Measurements from ENCODE around the gene SAMM50. TPM values are rescaled to one million over a fixed set of nuclear protein-coding genes. Genes with fewer than 3 reads are reported as not detected.

Gene SAMM50
- total and polyA plus RNA-seq, 4 experiments from 2014 or later, result 33.3 to 72.1 (median 52.6) TPM

DNA sequence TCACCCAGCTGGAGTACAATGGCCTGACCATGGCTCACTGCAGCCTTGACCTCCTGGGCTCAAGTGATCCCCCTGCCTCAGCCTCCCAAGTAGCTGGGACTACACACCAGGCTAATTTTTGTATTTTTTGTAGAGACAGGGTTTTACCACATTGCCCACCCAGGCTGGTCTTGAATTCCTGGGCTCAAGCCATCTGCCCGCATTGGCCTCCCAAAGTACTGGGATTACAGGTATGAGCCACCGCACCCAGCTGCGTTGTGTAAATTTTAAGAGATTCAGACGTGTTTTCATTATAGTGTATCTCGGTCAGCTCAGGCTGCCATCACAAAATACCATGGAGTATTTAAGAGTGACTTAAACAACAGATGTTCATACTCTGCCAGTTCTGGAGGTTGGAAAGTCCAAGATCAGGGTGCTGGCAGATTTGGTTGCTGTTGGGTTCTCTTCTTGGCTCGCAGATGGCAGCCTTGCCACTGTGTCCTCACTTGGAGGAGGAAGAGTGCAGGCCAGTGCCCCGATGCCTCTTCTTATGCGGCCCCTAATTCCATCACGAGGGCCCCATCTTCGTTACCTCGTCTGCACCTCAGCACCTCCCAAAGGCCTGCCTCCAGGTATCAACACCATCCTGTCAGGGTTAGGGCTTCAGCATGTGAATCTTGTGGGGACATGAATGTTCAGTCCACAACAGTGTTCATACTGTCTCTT, 36.2 kb downstream of the SAMM50 start:
- Histone ChIP-seq H3K9me3 (ENCODE audit: control insufficient read depth in 1 of 2, low read length in 2 of 2) (no peaks in the 10 kb centered on the region), H3K27ac (ENCODE audit: low read depth, low read length) (no peak overlapping the region), H3K4me1 (ENCODE audit: insufficient read depth, low read length) (peaks cover 7% of the 10 kb centered on the region), H3K27me3 (ENCODE audit: insufficient read depth, low read length) (no peaks in the 10 kb centered on the region), H3K4me3 (ENCODE audit: low read length in 2 of 2) (no peak overlapping the region), H3K36me3 (ENCODE audit: insufficient read depth, low read length) (peaks cover 29% of the 10 kb centered on the region)
- Mint-ChIP-seq H3K36me3 (peaks cover 45 to 85% of the 10 kb centered on the region in 2 donors), H3K4me1 (peaks cover 11 to 27% (median 20%) of the 10 kb centered on the region in 4 donors), H3K4me3 (no peak overlapping the region), H3K27me3 (no peaks in the 10 kb centered on the region), H3K27ac (peak overlapping the region in 1 of 7 donors; percentile 60), H3K9me3 (peaks cover 0 to 3% (median 0%) of the 10 kb centered on the region in 8 donors)
- CTCF ChIA-PET (ENCODE audit: partially characterized antibody), result interaction anchor here (0.7 to 6.7 kb wide), 5 partner anchors 94 to 634 kb away, joined by 3 to 157 read pairs (median 47); no protein-coding TSS in a partner anchor
- POLR2A ChIA-PET (ENCODE audit: partially characterized antibody), result interaction anchor here (0.9 kb wide), 1 partner anchor 36 kb away, joined by 3 read pairs; the partner anchor contains the start of gene SAMM50
- intact Hi-C loops (cut with micrococcal nuclease), result loop anchor here (2.0 kb wide), 1 partner anchor 189 kb away; the partner anchor contains the start of gene PARVG
- no peak for DNase-seq

DNA sequence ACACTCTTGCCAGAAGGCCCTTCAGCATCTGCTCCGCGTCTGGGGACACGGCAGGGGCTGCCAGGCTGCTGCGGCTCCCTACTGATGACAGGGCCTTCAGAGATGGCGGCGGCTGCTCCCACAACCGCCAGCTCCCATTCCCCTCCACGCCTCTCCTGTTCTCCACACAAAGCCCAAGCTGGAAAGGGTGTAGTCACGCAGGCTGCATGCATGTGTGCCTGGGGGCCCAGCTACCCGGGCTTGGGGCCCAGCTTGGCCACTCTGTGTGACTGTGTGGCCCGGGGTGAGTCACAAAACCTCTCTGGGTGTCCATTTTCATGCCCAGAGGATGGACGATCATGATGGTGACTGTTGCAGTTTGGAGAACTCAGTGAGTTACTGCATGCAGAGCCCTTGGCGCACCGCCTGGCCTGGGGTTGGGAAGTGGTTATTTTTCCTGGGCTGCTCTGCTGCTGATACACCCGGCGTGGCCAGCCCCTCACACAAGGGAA, 37.1 kb downstream of the SAMM50 start:
- Mint-ChIP-seq H3K9me3 (peaks cover 0 to 3% (median 0%) of the 10 kb centered on the region in 8 donors), H3K4me1 (peaks cover 11 to 35% (median 25%) of the 10 kb centered on the region in 4 donors), H3K27me3 (no peaks in the 10 kb centered on the region), H3K4me3 (no peak overlapping the region), H3K36me3 (peaks cover 45 to 81% of the 10 kb centered on the region in 2 donors), H3K27ac (no peak overlapping the region)
- Histone ChIP-seq H3K4me3 (ENCODE audit: low read length in 2 of 2) (no peak overlapping the region), H3K9me3 (ENCODE audit: control insufficient read depth in 1 of 2, low read length in 2 of 2) (no peaks in the 10 kb centered on the region), H3K36me3 (ENCODE audit: insufficient read depth, low read length) (peaks cover 25% of the 10 kb centered on the region), H3K27ac (ENCODE audit: low read depth, low read length) (no peak overlapping the region), H3K4me1 (ENCODE audit: insufficient read depth, low read length) (peaks cover 11% of the 10 kb centered on the region), H3K27me3 (ENCODE audit: insufficient read depth, low read length) (no peaks in the 10 kb centered on the region)
- POLR2A ChIA-PET (ENCODE audit: partially characterized antibody), result interaction anchor here (1.8 to 2.0 kb wide), 3 partner anchors 89 to 634 kb away, joined by 8 to 13 read pairs (median 10); no protein-coding TSS in a partner anchor
- DNase-seq, result no peak
- CTCF ChIA-PET (ENCODE audit: partially characterized antibody), result interaction anchor here (1.1 to 6.7 kb wide), 21 partner anchors 7 to 672 kb away, joined by 3 to 157 read pairs (median 8); partner anchors contain the start of genes PARVG and SAMM50
- intact Hi-C loops (cut with micrococcal nuclease), result loop anchor here (2.0 kb wide), 1 partner anchor 188 kb away; the partner anchor contains the start of gene PARVG

DNA sequence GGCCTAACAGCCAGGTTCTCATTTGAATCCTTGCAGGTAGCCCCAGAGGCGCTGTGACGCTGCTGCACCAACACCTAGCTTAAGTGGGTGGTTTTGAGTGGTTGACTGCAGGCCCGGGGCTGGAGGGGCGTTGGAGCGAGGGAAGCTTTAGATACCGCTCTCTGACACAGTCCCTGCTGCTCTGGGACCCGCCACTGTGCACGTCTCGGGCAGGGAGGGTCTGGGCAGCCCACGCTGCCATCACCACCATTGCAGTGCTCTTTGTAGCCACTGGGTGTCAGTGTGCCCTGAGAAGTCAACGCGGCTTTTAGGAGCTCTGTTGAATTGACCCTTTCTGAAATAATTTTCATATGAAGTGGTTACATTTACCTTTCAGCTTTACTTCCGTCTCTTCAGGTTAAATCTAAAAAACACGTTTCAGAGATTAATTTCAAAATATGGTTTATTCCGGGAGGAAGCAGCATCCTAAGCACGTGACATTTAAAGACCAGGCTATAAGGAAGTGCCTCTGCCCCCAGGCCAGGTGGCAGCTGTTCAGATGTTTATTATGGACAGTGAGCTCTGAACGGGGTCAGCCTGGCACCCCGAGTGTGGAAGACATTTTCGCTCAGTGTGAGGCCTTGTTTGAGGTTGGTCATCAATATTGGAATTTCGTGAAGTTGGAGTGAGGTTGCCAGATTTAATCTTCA, 38.0 kb downstream of the SAMM50 start:
- H3K9me3 ChIP-seq (ENCODE audit: control insufficient read depth in 1 of 2, low read length in 2 of 2), result no peaks in the 10 kb centered on the region
- Mint-ChIP-seq H3K4me1 (peaks cover 11 to 36% (median 26%) of the 10 kb centered on the region in 4 donors), H3K36me3 (peaks cover 42 to 77% of the 10 kb centered on the region in 2 donors), H3K4me3 (peak overlapping the region in 5 of 8 donors; percentile 22 to 68 (median 46)), H3K27me3 (no peaks in the 10 kb centered on the region), H3K9me3 (peaks cover 0 to 3% (median 0%) of the 10 kb centered on the region in 8 donors), H3K27ac (peak overlapping the region in 6 of 7 donors; percentile 44 to 89 (median 58))
- peaks cover 11% of the 10 kb centered on the region for H3K4me1 ChIP-seq (ENCODE audit: insufficient read depth, low read length)
- H3K36me3 ChIP-seq (ENCODE audit: insufficient read depth, low read length), result peaks cover 24% of the 10 kb centered on the region
- DNase-seq, result peak; percentile 53 to 60 (median 54)
- intact Hi-C loops (cut with micrococcal nuclease), result loop anchor here (1.0 to 2.0 kb wide), 3 partner anchors 88 to 188 kb away; partner anchors contain the start of gene PARVG
- no peaks in the 10 kb centered on the region for H3K27me3 ChIP-seq (ENCODE audit: insufficient read depth, low read length)
- no peak overlapping the region for H3K4me3 ChIP-seq (ENCODE audit: low read length in 2 of 2)
- CTCF ChIA-PET (ENCODE audit: partially characterized antibody), result interaction anchor here (0.6 to 6.7 kb wide), 50 partner anchors 8 to 702 kb away, joined by 3 to 157 read pairs (median 4); partner anchors contain the start of genes PARVG and SAMM50
- POLR2A ChIA-PET (ENCODE audit: partially characterized antibody), result interaction anchor here (1.7 to 2.0 kb wide), 4 partner anchors 34 to 633 kb away, joined by 6 to 13 read pairs (median 9); no protein-coding TSS in a partner anchor
- no peak overlapping the region for H3K27ac ChIP-seq (ENCODE audit: low read depth, low read length)

DNA sequence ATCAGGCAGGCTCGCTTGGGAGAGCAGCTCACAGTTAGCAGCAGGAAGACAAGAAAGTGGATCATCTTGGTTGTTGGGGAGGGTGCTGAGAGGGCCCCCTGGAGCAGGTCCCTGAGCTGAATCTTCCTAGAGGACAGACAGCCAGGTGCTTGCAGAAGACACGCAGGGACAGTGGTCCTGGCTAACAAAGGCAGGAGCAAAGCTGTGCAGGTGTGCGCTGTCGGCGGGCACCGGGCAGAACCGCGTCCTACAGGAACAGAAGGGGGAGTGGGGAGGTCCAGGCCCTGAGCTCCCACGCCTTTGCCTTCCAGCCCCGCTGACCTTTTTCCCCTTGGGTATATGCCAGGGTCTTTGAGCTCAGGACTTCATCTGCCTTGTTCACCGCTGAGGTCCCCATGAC, 38.8 kb downstream of the SAMM50 start:
- peak overlapping the region in 2 of 8 donors; percentile 40 to 43 for H3K4me3 Mint-ChIP-seq

DNA sequence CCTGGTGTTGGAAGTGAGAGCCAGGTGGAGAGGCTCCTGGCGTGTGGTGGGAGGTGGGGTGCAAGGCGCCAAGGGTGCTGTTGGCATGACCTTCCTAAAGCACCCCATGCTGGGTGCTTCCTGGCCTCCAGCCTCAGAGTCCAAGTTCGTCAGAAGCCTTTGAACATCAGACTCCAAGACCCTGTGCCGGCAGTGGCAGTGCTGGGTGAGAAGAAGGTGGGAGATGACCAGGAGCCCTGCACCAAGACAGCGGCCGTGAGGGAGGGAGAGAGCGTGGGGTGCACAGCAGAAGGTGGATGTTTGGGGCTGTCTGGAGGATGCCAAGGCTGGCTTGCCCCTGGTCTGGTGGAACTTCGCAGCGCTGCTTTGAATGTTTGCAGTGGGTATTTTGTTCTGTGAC, 39.2 kb downstream of the SAMM50 start:
- no peaks in the 10 kb centered on the region for H3K27me3 ChIP-seq (ENCODE audit: insufficient read depth, low read length)
- H3K9me3 ChIP-seq (ENCODE audit: control insufficient read depth in 1 of 2, low read length in 2 of 2), result no peaks in the 10 kb centered on the region
- Mint-ChIP-seq H3K27ac (peak overlapping the region in 6 of 7 donors; percentile 42 to 97 (median 84)), H3K4me3 (peak overlapping the region in 4 of 8 donors; percentile 24 to 57 (median 39)), H3K36me3 (peaks cover 47 to 75% of the 10 kb centered on the region in 2 donors), H3K9me3 (peaks cover 0 to 3% (median 0%) of the 10 kb centered on the region in 8 donors), H3K4me1 (peaks cover 11 to 36% (median 26%) of the 10 kb centered on the region in 4 donors), H3K27me3 (no peaks in the 10 kb centered on the region)
- CTCF ChIA-PET (ENCODE audit: partially characterized antibody), result interaction anchor here (1.2 to 6.7 kb wide), 16 partner anchors 9 to 701 kb away, joined by 3 to 157 read pairs (median 8); partner anchors contain the start of gene PARVG
- H3K36me3 ChIP-seq (ENCODE audit: insufficient read depth, low read length), result peaks cover 17% of the 10 kb centered on the region
- no peak for DNase-seq
- H3K4me3 ChIP-seq (ENCODE audit: low read length in 2 of 2), result no peak overlapping the region
- no peak overlapping the region for H3K27ac ChIP-seq (ENCODE audit: low read depth, low read length)
- POLR2A ChIA-PET (ENCODE audit: partially characterized antibody), result interaction anchor here (1.7 to 2.0 kb wide), 5 partner anchors 33 to 632 kb away, joined by 6 to 13 read pairs (median 8); partner anchors contain the start of gene SAMM50
- peaks cover 11% of the 10 kb centered on the region for H3K4me1 ChIP-seq (ENCODE audit: insufficient read depth, low read length)
- intact Hi-C loops (cut with micrococcal nuclease), result no loop called here

More for the DNA sequence above, 38.8 kb downstream of the SAMM50 start:
- Mint-ChIP-seq H3K27ac (peak overlapping the region in 4 of 7 donors; percentile 50 to 87 (median 82)), H3K36me3 (peaks cover 46 to 77% of the 10 kb centered on the region in 2 donors), H3K9me3 (peaks cover 0 to 3% (median 0%) of the 10 kb centered on the region in 8 donors), H3K4me1 (peaks cover 11 to 36% (median 26%) of the 10 kb centered on the region in 4 donors), H3K27me3 (no peaks in the 10 kb centered on the region)
- ChIA-PET POLR2A (ENCODE audit: partially characterized antibody) (interaction anchor here (1.7 to 2.0 kb wide), 5 partner anchors 33 to 632 kb away, joined by 6 to 13 read pairs (median 8); partner anchors contain the start of gene SAMM50), CTCF (ENCODE audit: partially characterized antibody) (interaction anchor here (0.7 to 6.7 kb wide), 31 partner anchors 9 to 701 kb away, joined by 3 to 157 read pairs (median 5); partner anchors contain the start of gene PARVG)
- intact Hi-C loops (cut with micrococcal nuclease), result no loop called here
- H3K9me3 ChIP-seq (ENCODE audit: control insufficient read depth in 1 of 2, low read length in 2 of 2), result no peaks in the 10 kb centered on the region
- H3K27me3 ChIP-seq (ENCODE audit: insufficient read depth, low read length), result no peaks in the 10 kb centered on the region
- H3K27ac ChIP-seq (ENCODE audit: low read depth, low read length), result no peak overlapping the region
- H3K4me1 ChIP-seq (ENCODE audit: insufficient read depth, low read length), result peaks cover 11% of the 10 kb centered on the region
- H3K36me3 ChIP-seq (ENCODE audit: insufficient read depth, low read length), result peaks cover 17% of the 10 kb centered on the region
- no peak overlapping the region for H3K4me3 ChIP-seq (ENCODE audit: low read length in 2 of 2)
- no peak for DNase-seq

DNA sequence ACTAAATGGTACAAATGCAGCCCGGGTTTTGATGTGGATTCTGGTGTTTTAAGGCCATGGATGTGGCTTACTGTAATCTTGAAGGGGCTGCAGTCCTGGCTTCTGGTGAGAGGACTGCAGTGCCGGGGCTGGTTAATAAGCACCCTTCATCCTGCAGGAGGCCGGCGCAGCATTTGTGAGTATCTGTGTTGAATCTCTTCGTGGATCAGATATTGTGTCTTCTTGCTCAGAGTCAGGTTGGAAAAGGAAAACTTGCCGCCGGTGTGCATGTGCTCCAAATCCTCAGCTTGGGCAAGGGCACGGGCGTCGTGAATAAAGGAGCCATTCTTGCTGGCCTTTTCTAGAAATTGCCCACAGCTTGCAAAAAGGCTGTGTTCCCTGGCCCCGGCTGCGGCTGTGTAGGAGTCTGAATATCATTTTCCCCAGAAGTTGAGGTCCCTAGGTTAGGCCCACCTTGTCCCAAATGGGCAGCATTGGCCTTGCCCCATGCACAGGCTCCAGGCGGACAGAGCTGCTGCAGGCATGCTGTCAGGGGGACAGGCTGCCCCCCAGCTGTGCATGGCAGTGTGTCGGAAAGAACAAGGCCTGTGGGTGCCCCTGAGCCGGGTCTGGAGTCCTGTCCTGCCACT, 39.9 kb downstream of the SAMM50 start:
- H3K4me1 ChIP-seq (ENCODE audit: insufficient read depth, low read length), result peaks cover 11% of the 10 kb centered on the region
- peak overlapping the region; percentile 89 to 94 (median 92) for H3K4me3 Mint-ChIP-seq
- CTCF ChIA-PET (ENCODE audit: partially characterized antibody), result interaction anchor here (1.3 to 6.7 kb wide), 6 partner anchors 13 to 631 kb away, joined by 3 to 157 read pairs (median 32); partner anchors contain the start of gene PARVG
- H3K27me3 Mint-ChIP-seq, result no peaks in the 10 kb centered on the region
- peak overlapping the region; percentile 37 to 74 for H3K4me3 ChIP-seq (ENCODE audit: low read length in 2 of 2)
- peaks cover 17% of the 10 kb centered on the region for H3K36me3 ChIP-seq (ENCODE audit: insufficient read depth, low read length)
- peak overlapping the region; percentile 63 for H3K27ac ChIP-seq (ENCODE audit: low read depth, low read length)
- peaks cover 0 to 3% (median 0%) of the 10 kb centered on the region in 8 donors for H3K9me3 Mint-ChIP-seq
- H3K9me3 ChIP-seq (ENCODE audit: control insufficient read depth in 1 of 2, low read length in 2 of 2), result no peaks in the 10 kb centered on the region
- no peak for DNase-seq
- H3K4me1 Mint-ChIP-seq, result peaks cover 11 to 36% (median 26%) of the 10 kb centered on the region in 4 donors
- H3K36me3 Mint-ChIP-seq, result peaks cover 40 to 67% of the 10 kb centered on the region in 2 donors
- H3K27ac Mint-ChIP-seq, result peak overlapping the region; percentile 85 to 97 (median 95)
- POLR2A ChIA-PET (ENCODE audit: partially characterized antibody), result interaction anchor here (1.3 to 1.9 kb wide), 3 partner anchors 30 to 40 kb away, joined by 4 to 6 read pairs (median 5); partner anchors contain the start of gene SAMM50
- intact Hi-C loops (cut with micrococcal nuclease), result no loop called here
- no peaks in the 10 kb centered on the region for H3K27me3 ChIP-seq (ENCODE audit: insufficient read depth, low read length)

All from CD4-positive, alpha-beta memory T cell (primary cell).